Fibroblast of lung (primary cell): ENCODE results near the gene PRXL2C.
A peak's percentile ranks its signal among the peaks of the same experiment; 100 is the strongest.
"Not testable (repeated sequence)": the region's sequence is repeated elsewhere in the genome, so short reads cannot be mapped to it uniquely, and the experiment has no call there.

Source experiments
- EZH2 ChIP-seq: IDR thresholded peaks from 2 replicates; pipeline ENCODE4 v1.5.1; 2012; ENCODE audit warnings: low read length, control low read depth, mild to moderate bottlenecking; ENCODE audit errors: missing control alignments
- TF ChIP-seq, protein P1 (sequence below), 2 donors: IDR thresholded peaks in 1 of 2; conservative IDR thresholded peaks in 1 of 2; 1 replicate in 1 of 2; 2 replicates in 1 of 2; pipeline ENCODE4 v1.5.1; 2011 to 2012; ENCODE audit warnings: low read length in 2 of 2, control low read depth in 1 of 2, inconsistent platforms in 1 of 2, low read depth in 1 of 2, mild to moderate bottlenecking in 1 of 2

DNA sequence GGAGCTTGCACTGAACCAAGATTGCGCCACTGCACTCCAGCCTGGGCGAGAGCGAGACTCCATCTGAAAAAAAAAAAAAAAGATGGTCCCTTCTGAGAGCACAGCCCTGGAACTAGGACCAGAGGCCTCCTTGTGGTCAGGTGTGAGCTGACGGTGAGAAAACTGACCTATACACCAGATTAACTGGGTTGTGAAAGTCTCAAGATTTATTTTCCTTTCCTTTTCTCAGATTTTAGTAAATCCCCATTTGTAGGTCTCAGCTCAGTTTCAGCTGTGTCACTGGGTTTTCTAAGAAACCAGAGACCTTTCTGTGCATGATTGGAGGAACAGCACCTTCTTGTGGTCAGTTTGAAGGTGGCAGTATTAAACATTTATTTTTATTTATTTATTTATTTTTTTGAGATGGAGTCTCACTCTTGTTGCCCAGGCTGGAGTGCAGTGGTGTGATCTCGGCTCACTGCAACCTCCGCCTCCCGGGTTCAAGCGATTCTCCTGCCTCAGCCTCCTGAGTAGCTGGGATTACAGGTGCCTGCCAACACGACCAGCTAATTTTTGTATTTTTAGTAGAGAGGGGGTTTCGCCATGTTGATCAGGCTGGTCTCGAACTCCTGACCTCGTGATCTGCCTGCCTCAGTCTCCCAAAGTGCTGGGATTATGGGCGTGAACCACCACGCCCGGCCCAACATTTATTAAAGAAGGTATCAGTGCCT is 11.7 kb upstream of the PRXL2C start:
- TF ChIP-seq, protein P1, sequence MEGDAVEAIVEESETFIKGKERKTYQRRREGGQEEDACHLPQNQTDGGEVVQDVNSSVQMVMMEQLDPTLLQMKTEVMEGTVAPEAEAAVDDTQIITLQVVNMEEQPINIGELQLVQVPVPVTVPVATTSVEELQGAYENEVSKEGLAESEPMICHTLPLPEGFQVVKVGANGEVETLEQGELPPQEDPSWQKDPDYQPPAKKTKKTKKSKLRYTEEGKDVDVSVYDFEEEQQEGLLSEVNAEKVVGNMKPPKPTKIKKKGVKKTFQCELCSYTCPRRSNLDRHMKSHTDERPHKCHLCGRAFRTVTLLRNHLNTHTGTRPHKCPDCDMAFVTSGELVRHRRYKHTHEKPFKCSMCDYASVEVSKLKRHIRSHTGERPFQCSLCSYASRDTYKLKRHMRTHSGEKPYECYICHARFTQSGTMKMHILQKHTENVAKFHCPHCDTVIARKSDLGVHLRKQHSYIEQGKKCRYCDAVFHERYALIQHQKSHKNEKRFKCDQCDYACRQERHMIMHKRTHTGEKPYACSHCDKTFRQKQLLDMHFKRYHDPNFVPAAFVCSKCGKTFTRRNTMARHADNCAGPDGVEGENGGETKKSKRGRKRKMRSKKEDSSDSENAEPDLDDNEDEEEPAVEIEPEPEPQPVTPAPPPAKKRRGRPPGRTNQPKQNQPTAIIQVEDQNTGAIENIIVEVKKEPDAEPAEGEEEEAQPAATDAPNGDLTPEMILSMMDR (conservative IDR thresholded peaks at IDR 0.05 in 1 of 2, IDR thresholded peaks at IDR 0.05 in 1 of 2; ENCODE audit: low read depth in 1 of 2, low read length in 2 of 2), result peak; percentile 71 to 72
- not testable (repeated sequence) for TF ChIP-seq EZH2
